DND-41 (cell line): ENCODE measurements around the gene LHX3.

Experiments used
- CTCF ChIP-seq: IDR thresholded peaks from 2 replicates; pipeline ENCODE4 v1.5.1; 2012; ENCODE audit warnings: borderline replicate concordance, low read length, moderate library complexity, mild to moderate bottlenecking; ENCODE audit not compliant: poor library complexity, severe bottlenecking; ENCODE audit errors: extremely low read depth
- EZH2 ChIP-seq: IDR thresholded peaks from 3 replicates; pipeline ENCODE4 v1.6.1; 2012; ENCODE audit warnings: borderline replicate concordance, low read depth, mild to moderate bottlenecking, moderate library complexity, low read length, inconsistent platforms; ENCODE audit not compliant: severe bottlenecking

GRCh38 chr9:136149337-136149736, 55.6 kb downstream of the LHX3 start:
- no peak for TF ChIP-seq CTCF
- TF ChIP-seq EZH2 = no peak
